Urinary bladder (tissue), 4 donors: ENCODE measurements around the gene PLXND1. TPM values are rescaled to one million over a fixed set of nuclear protein-coding genes. Genes with fewer than 3 reads are reported as not detected.
"Not testable (repeated sequence)": the region's sequence is repeated elsewhere in the genome, so short reads cannot be mapped to it uniquely, and the experiment has no call there.

Source experiments
- DNase-seq: peaks from one replicate; pipeline ENCODE4 v3.0.0-alpha.2; 2015; ENCODE audit errors: extremely low spot score
- H3K27ac ChIP-seq: one replicate; pipeline ENCODE4 v1.5.1; 2013; ENCODE audit warnings: low read depth, mild to moderate bottlenecking, moderate library complexity
- H3K36me3 ChIP-seq: one replicate; pipeline ENCODE4 v1.6.1; 2013; ENCODE audit warnings: mild to moderate bottlenecking, moderate library complexity; ENCODE audit not compliant: insufficient read depth
- H3K4me1 ChIP-seq: one replicate; pipeline ENCODE4 v1.6.1; 2013; ENCODE audit warnings: mild to moderate bottlenecking, moderate library complexity; ENCODE audit not compliant: insufficient read depth
- H3K4me3 ChIP-seq: one replicate; pipeline ENCODE4 v1.5.1; 2013; ENCODE audit warnings: low read depth, low read length
- WGBS: extraction: QIAGEN DNeasy Blood & Tissue Kit; methylation state at CpG from one replicate; pipeline ENCODE4 v1.1.7; 2013; 5-methylcytosine and 5-hydroxymethylcytosine counted together
- polyA plus RNA-seq: library from polyadenylated mRNA; stranded (reverse); fragments of 200-250 nt; gene quantifications from one replicate; pipeline ENCODE4 v1.2.3, GENCODE V29; 2013
- total RNA-seq: library from RNA; depleted of rRNA; stranded (reverse); fragments of >200 nt; gene quantifications from one replicate; pipeline ENCODE4 v1.2.3, GENCODE V29; 2014
- donor health status: healthy with polysubstance abuse.
- donor health status: healthy.

The PLXND1 gene
- total and polyA plus RNA-seq, 2 donors: 70.3 to 126 TPM

DNA sequence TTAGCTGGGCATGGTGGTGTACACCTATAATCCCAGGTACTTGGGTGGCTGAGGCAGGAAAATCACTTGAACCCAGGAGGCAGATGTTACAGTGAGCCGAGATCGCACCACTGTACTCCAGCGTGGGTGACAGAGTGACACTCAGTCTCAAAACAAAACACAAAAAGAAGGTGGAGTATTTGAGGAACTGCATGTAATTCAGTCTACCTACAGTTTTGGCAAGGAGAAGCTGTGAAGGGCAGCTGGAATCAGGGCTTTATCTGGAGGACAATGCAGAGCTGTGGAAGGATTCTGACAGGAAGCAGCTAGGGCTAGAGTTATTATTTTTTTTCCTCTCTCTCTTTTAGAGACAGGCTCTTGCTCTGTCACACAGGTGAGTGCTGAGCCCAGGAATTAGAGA lies 56.7 kb downstream of the PLXND1 start:
- H3K4me3 ChIP-seq: no peak overlapping the region
- WGBS: 79% methylated on average over 3 of the region's 3 CpGs
- no peak for DNase-seq
- no peaks in the 10 kb centered on the region for H3K36me3 ChIP-seq
- H3K4me1 ChIP-seq: no peaks in the 10 kb centered on the region
- H3K27ac ChIP-seq: no peak overlapping the region

DNA sequence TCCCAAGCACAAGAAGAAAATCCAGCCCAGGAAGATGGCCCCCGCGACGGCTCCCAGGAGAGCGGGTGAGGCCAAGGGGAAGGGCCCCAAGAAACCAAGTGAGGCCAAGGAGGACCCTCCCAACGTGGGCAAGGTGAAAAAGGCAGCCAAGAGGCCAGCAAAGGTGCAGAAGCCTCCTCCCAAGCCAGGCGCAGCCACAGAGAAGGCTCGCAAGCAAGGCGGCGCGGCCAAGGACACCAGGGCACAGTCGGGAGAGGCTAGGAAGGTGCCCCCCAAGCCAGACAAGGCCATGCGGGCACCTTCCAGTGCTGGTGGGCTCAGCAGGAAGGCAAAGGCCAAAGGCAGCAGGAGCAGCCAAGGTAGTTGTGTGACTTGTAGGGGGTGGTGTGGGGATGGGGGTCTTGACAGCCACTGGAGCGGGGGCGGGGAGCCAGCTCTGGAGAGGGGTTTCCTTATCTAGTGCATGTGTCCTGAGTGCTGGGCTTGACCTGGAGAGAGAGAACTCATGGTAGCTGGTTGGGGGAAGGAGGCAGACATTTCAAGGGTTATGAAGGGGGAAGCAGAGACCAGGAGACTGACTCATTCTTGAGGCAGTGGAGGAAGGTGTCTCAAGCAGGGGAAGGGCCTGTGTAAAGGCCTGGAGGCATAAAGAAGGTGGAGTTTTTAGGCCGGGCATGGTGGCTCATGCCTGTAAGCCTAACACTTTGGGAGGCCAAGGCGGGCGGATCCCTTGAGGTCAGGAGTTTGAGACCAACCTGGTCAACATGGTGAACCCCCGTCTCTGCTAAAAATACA lies 57.3 kb downstream of the PLXND1 start:
- WGBS: 94% methylated on average over 18 of the region's 18 CpGs
- H3K4me1 ChIP-seq: no peaks in the 10 kb centered on the region
- no peak overlapping the region for H3K4me3 ChIP-seq
- DNase-seq: no peak
- no peaks in the 10 kb centered on the region for H3K36me3 ChIP-seq
- no peak overlapping the region for H3K27ac ChIP-seq

DNA sequence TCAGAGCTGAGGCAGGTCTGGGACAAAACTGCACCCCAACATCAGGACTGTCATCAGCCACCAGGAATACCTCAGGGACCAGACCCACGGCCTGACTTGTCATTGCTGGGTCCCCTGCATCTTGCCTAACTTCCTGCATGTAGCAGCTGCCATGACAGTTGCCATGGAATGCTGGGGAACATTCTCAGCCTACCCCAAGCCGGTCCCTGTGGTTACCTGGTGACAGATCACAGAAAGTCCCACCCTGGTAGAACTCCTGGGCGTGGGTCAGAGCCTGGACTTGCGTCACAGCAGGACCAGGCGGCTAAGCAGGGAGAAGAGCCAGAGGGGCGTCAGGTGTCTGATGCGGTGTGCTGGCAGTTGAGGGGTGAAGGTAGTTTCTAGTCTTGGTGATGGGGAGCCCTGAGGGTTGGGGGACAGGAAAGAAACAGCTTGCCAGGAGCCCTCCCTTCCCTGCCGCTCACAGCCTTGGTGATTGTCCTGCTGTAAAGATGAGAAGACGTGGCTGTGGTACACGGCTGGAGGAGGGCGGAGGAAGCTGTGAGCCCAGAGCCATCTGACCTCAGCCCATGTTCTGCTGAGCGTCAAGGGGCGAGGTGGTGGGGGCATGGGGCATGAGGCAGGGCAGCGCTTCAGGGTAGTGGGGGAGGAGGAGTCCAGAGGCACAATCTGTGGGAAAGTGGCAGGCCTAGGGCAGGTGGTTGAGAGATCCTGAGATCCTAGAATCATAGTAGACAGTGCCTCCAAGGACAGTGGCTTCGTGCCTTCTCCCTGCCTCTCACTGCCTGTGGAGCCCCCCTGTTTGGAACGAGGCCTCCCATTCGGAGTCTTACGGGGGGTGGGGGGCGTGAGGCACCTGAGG lies 58.1 kb downstream of the PLXND1 start:
- 89% methylated on average over 19 of the region's 19 CpGs for WGBS
- Histone ChIP-seq H3K4me1 (no peaks in the 10 kb centered on the region), H3K4me3 (no peak overlapping the region), H3K27ac (no peak overlapping the region), H3K36me3 (no peaks in the 10 kb centered on the region)
- DNase-seq: no peak

DNA sequence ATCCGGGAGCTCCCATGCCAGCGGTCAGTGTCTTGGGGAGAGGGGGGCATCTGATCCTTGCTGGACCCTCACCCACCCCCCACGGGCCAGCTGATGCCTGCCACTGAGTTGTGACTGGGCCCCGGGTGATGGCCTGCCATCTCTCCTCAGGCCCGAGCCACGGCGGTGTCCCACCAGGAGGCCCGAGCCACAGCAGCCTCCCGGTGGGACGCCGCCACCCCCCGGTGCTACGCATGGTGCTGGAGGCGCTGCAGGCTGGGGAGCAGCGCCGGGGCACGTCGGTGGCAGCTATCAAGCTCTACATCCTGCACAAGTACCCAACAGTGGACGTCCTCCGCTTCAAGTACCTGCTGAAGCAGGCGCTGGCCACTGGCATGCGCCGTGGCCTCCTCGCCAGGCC lies 59.2 kb downstream of the PLXND1 start:
- DNase-seq: no peak
- WGBS: 97% methylated on average over 24 of the region's 24 CpGs

DNA sequence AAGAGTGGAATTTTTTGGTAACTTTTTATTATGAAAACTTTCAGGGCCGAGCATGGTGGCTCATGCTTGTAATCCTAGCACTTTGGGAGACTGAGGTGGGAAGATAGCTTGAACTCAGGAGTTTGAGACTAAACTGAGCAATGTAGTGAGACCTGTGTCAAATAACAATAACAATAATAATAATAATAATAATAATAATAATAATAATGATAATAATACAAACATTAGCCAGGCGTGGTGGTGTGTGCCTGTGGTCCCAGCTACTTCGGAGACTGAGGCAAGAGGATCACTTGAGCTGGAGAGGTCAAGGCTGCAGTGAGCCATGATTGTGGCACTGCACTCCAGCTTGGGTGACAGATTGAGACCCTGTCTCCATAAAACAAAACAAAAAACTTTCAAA lies 60.5 kb downstream of the PLXND1 start:
- H3K4me1 ChIP-seq, H3K36me3 ChIP-seq, DNase-seq, H3K27ac ChIP-seq, H3K4me3 ChIP-seq: not testable (repeated sequence)
- 92% methylated on average over 3 of the region's 3 CpGs for WGBS

More for the DNA sequence above, 59.2 kb downstream of the PLXND1 start:
- H3K27ac ChIP-seq: no peak overlapping the region
- H3K36me3 ChIP-seq: no peaks in the 10 kb centered on the region
- no peak overlapping the region for H3K4me3 ChIP-seq
- H3K4me1 ChIP-seq: no peaks in the 10 kb centered on the region

DNA sequence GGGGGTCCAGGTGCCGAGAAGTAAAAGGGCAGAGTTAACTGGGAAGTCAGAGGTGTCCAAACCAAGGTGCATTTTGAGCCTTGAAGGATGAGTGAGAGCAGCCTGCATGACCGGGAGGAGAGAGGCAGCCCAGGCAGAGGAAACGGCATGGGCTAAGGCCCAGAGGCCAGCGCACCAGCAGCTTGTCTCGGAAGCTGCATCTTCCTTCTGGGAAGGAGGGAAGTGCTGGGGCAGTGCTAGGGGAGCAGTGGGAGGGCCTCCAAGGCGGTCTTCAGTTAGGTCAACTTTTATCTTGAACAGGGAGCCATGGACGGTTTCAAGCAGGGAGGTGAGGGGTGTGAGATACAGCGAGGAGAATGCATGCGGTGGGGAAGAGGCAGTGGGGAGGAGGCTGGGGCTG lies 62.5 kb downstream of the PLXND1 start:
- Histone ChIP-seq H3K27ac (no peak overlapping the region), H3K36me3 (no peaks in the 10 kb centered on the region), H3K4me3 (no peak overlapping the region), H3K4me1 (no peaks in the 10 kb centered on the region)
- no peak for DNase-seq
- WGBS: 84% methylated on average over 9 of the region's 9 CpGs

DNA sequence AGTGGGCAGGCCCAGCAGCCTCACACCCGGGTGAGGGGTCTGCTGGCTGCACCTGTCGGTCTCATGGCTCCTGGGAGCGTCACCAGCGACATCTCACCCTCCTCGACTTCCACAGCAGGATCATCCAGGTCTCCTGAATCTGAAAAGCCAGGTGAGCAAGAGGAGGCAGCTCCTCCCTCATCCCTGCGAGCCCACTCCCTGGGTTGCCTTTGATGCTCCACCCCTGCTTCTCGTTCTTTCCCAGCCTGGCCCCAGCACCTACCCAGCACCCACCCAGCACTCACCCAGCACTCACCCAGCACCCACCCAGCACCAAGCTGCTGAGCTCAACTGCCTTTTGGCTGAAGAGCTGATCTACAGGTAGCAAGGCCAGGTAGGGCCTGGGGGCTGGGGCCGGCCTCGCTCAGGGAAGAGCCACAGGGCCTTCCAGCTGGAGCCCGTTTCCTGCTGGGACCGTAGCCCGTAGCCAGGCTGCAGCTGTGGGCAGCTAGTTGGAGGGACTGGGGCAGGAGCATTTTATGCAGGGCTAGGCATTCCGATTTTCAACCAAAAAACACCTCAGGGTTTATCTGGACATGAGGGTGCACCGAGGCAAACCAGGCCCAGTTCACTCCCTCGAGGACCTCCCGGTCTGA lies 63.2 kb downstream of the PLXND1 start, which contains the start of gene H1-8:
TSS of gene H1-8 (plus strand) at position 20 of the 635 bp plus-strand sequence. CDS start at position 64, 44 bp downstream.
- 81% methylated on average over 16 of the region's 16 CpGs for WGBS
- Histone ChIP-seq H3K27ac (no peak within 1 kb of the TSS), H3K4me3 (no peak within 1 kb of the TSS), H3K4me1 (no peaks in the 10 kb centered on the region), H3K36me3 (no peaks in the 10 kb centered on the region)
- DNase-seq: no peak

DNA sequence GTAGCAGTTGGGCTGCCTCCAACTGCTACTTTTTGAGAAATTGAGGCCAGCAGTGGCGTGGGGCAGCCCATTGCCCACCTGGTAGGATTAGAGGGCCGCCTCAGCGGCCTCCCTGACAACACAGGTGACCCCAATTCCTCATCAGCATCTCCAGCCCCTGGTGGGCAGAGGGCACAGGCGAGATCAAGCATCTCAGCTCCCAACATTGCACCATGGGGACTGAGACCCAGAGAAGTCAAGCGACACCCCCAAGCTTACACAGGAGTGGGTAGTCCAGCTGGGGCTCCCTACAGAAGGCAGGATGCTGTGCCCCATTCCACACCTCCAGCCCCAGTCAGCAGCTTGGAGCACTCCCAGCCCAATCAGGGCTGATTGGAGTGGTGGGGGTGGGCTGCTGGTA lies 63.7 kb downstream of the PLXND1 start:
- H3K4me3 ChIP-seq: no peak overlapping the region
- H3K36me3 ChIP-seq: no peaks in the 10 kb centered on the region
- H3K4me1 ChIP-seq: no peaks in the 10 kb centered on the region
- no peak overlapping the region for H3K27ac ChIP-seq
- 95% methylated on average over 5 of the region's 5 CpGs for WGBS
- DNase-seq: no peak

DNA sequence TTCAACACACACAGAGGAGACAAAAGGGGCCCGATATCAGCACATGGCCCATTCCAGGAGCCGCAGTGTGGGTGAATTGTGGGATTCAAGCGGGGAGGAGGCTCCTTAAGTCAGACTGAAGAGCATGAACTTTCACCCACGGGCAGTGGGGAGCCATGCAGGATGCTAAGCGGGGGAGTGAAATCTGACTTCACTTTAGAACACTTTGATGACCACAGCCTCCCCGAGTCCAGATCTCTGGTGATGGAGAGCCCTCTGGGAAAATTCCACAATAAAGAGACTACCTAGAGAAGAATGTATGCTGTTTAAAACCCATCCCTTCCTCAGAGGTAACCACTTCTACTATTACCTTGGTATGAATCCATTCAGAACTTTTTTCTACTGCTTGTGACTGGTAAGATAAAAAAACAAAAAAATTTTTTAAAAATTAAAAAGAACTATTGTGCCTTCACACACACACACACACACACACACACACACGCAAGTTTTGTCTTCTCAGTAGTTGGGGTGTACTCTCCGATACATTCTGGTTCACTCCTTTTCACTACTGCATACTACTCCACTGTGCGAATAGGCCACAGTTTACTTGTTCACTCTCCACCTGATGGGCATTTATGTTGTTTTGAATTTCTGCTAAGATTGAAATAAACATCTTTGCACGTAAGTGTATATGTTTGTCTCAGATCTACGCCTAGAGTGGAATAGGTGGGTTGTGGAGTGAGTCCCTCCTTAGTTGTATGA lies 65.5 kb downstream of the PLXND1 start:
- no peak overlapping the region for H3K27ac ChIP-seq
- H3K36me3 ChIP-seq: no peaks in the 10 kb centered on the region
- WGBS: 91% methylated on average over 11 of the region's 11 CpGs
- H3K4me3 ChIP-seq: no peak overlapping the region
- no peak for DNase-seq
- H3K4me1 ChIP-seq: no peaks in the 10 kb centered on the region

DNA sequence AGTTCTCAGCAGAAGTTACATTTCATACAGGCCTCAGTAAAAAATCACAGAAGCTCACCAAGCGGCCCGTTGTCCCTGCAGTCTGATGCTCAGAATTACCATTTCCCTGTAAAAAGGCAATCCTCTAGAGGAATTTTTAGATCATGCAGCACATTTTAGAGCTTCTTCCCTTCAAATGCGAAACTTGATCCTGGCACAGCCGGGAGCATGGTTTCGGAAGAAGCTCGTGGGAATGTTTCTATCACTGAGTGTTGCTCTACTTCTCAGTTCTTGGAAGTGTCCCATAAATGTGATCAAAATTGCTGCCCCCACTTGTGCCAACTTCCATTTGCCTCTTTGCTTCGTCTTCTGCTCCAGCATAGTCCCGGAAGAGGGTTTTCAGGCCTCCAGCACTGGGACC lies 67.3 kb downstream of the PLXND1 start:
- 84% methylated on average over 8 of the region's 8 CpGs for WGBS
- no peak for DNase-seq
- H3K27ac ChIP-seq: no peak overlapping the region
- H3K36me3 ChIP-seq: no peaks in the 10 kb centered on the region
- no peak overlapping the region for H3K4me3 ChIP-seq
- H3K4me1 ChIP-seq: no peaks in the 10 kb centered on the region

DNA sequence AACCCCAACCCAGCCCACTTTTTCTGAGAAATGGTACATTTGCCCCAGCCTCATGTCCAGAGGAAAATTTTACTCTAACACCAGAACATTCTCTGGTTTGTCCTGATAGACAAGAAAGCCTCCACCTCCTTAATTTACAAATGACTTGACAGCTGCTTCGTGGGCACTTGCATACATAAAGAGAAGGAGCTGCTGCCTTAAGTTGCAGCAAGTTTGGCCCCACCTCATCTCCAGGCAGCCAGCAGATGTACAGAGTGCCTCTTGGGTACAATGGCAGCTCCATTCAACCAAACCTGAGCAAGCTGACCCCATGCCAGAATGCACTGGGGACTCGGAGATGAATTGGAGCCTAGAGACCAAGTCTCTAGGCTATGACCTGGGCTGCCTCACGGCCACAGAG lies 69.7 kb downstream of the PLXND1 start:
- WGBS: 84% methylated on average over 3 of the region's 3 CpGs
- Histone ChIP-seq H3K4me3 (no peak overlapping the region), H3K36me3 (no peaks in the 10 kb centered on the region), H3K27ac (no peak overlapping the region), H3K4me1 (no peaks in the 10 kb centered on the region)
- DNase-seq: no peak

DNA sequence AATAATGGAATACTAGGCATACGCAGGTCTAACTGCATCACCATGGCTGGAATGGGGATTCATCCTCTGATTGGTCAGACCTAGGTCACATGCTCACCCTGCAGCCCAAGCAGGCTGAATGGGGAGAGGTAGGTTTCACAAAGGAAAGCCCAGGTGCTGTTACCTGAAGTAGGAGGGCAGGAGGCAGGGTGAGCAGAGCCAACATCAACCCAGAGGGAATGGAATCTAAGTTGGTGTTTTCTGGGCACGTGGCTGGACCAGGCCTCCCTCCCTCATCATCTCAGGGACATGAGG lies 70.2 kb downstream of the PLXND1 start:
- no peak for DNase-seq
- Histone ChIP-seq H3K4me3 (no peak overlapping the region), H3K4me1 (no peaks in the 10 kb centered on the region), H3K27ac (no peak overlapping the region), H3K36me3 (no peaks in the 10 kb centered on the region)
- WGBS: 91% methylated on average over 2 of the region's 2 CpGs

DNA sequence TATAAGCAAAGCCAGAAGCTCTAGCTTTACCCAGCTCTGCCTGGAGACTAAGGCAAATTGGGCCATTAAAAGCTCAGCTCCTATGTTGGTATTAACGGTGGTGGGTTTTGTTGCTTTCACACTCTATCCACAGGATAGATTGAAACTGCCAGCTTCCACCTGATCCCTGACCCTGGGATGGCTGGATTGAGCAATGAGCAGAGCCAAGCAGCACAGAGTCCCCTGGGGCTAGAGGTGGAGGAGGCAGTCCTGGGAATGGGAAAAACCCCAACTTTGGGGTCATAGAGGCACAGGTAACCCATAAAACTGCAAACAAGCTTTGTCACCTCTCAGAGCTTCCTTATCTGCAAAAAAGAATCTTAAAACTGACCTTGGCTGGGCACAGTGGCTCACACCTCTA lies 71.4 kb downstream of the PLXND1 start:
- Histone ChIP-seq H3K4me1 (no peaks in the 10 kb centered on the region), H3K27ac (no peak overlapping the region), H3K36me3 (no peaks in the 10 kb centered on the region), H3K4me3 (no peak overlapping the region)
- 88% methylated on average over 1 of the region's 1 CpG for WGBS
- DNase-seq: no peak
